HCT116 (cell line): Measurements from ENCODE around the gene DPYD. TPM values are rescaled to one million over a fixed set of nuclear protein-coding genes. Genes with fewer than 3 reads are reported as not detected.

Experiments used
- ATAC-seq: fragments of 200-7000 bp; cut with Tn5 transposase; 2 replicates; pipeline ENCODE4 v1.9.1; 2020; ENCODE audit warnings: mild to moderate bottlenecking, moderate library complexity
- BruUV-seq: library from RNA; stranded (reverse); fragments of 400-500 nt; replicated peaks from 2 replicates; lab custom pipeline; 2021; lab: Mats Ljungman, UMichigan
- CTCF ChIA-PET: fragments of 300-600 bp; sonication (Branson Sonifier 250); formaldehyde crosslinking; loops from one replicate; lab custom pipeline; 2021; ENCODE audit warnings: antibody characterized with exemption; lab: Charles Lee
- POLR2A ChIA-PET: fragments of 300-600, 350-600 bp; sonication (Branson Sonifier 250); formaldehyde crosslinking; loops from one replicate; lab custom pipeline; 2021; ENCODE audit warnings: antibody characterized with exemption; lab: Charles Lee
- RAD21 ChIA-PET, 2 experiments: fragments of 300-600 bp; sonication (Branson Sonifier 250); formaldehyde crosslinking; loops; one replicate each; lab custom pipeline; 2023; ENCODE audit warnings: low total read pairs in 2 of 2; ENCODE audit not compliant: uncharacterized antibody in 2 of 2, unreplicated experiment in 2 of 2, low non-redundant PET in 1 of 2; lab: Charles Lee
- DNase-seq: peaks from one replicate; pipeline ENCODE4 v3.0.0-alpha.2; 2010; ENCODE audit warnings: low read depth, low spot score
- H2AFZ ChIP-seq: fragments of 200-600 bp; shearing (Covaris generic), sonication (generic); 2 replicates; pipeline ENCODE4 v1.6.1; 2017; ENCODE audit warnings: low read depth, mixed run types, mixed read lengths, antibody characterized with exemption, low read length; ENCODE audit not compliant: poor library complexity, severe bottlenecking
- H3K27ac ChIP-seq: 2 replicates; pipeline ENCODE4 v1.5.1; 2012; ENCODE audit warnings: low read depth, low read length
- H3K27me3 ChIP-seq: fragments of 200-600 bp; sonication (generic); 2 replicates; pipeline ENCODE4 v1.6.1; 2016; ENCODE audit warnings: mixed run types, low read length, mixed read lengths; ENCODE audit not compliant: insufficient read depth
- H3K36me3 ChIP-seq, 2 experiments: fragments of 200-500 bp in 1 of 2; fragments of 200-600 bp in 1 of 2; sonication (Bioruptor generic) in 1 of 2; sonication (generic) in 1 of 2; 2 replicates each; pipeline versions ENCODE4 v1.5.1 to v1.6.1; 2014 to 2016; ENCODE audit warnings: low read length in 2 of 2, inconsistent platforms in 1 of 2, mixed read lengths in 1 of 2, mixed run types in 1 of 2; ENCODE audit not compliant: insufficient read depth in 2 of 2, control insufficient read depth in 1 of 2
- H3K4me1 ChIP-seq, 2 experiments: fragments of 200-600 bp in 1 of 2; sonication (generic) in 1 of 2; 2 replicates each; pipeline versions ENCODE4 v1.5.1 to v1.6.1; 2012 to 2017; ENCODE audit warnings: low read length in 2 of 2, inconsistent platforms in 1 of 2, mild to moderate bottlenecking in 1 of 2, mixed read lengths in 1 of 2, mixed run types in 1 of 2, moderate library complexity in 1 of 2; ENCODE audit not compliant: insufficient read depth in 2 of 2, control insufficient read depth in 1 of 2
- H3K4me2 ChIP-seq: fragments of 200-600 bp; sonication (generic); 2 replicates; pipeline ENCODE4 v1.6.1; 2017; ENCODE audit warnings: mixed run types, low read length, mixed read lengths
- H3K4me3 ChIP-seq, 2 experiments: fragments of 200-600 bp in 1 of 2; sonication (generic) in 1 of 2; replicated peaks in 1 of 2; 2 replicates each; pipeline ENCODE4 v1.5.1; 2011 to 2016; ENCODE audit warnings: low read length in 2 of 2, control low read depth in 1 of 2, low read depth in 1 of 2, mild to moderate bottlenecking in 1 of 2, mixed read lengths in 1 of 2, mixed run types in 1 of 2
- H3K79me2 ChIP-seq: fragments of 200-600 bp; sonication (generic); 2 replicates; pipeline ENCODE4 v1.6.1; 2017; ENCODE audit warnings: mild to moderate bottlenecking, mixed run types, low read length, moderate library complexity, mixed read lengths; ENCODE audit not compliant: insufficient read depth
- H3K9ac ChIP-seq: fragments of 200-600 bp; sonication (generic); 2 replicates; pipeline ENCODE4 v1.6.1; 2016; ENCODE audit warnings: low read length, mixed read lengths
- H3K9me2 ChIP-seq: fragments of 200-600 bp; sonication (generic), shearing (Covaris generic); 2 replicates; pipeline ENCODE4 v1.6.1; 2017; ENCODE audit warnings: mixed run types, mild to moderate bottlenecking, moderate library complexity; ENCODE audit not compliant: insufficient read depth
- H3K9me3 ChIP-seq, 2 experiments: fragments of 200-500 bp in 1 of 2; fragments of 200-600 bp in 1 of 2; sonication (Bioruptor generic) in 1 of 2; sonication (generic) in 1 of 2; 2 replicates each; pipeline ENCODE4 v1.6.1; 2014 to 2017; ENCODE audit warnings: low read length in 2 of 2, mixed read lengths in 2 of 2, inconsistent platforms in 1 of 2, low read depth in 1 of 2, mild to moderate bottlenecking in 1 of 2, mixed run types in 1 of 2, moderate library complexity in 1 of 2; ENCODE audit not compliant: control insufficient read depth in 1 of 2, insufficient read depth in 1 of 2
- H4K20me1 ChIP-seq: fragments of 200-600 bp; sonication (generic), shearing (Covaris generic); 2 replicates; pipeline ENCODE4 v1.6.1; 2017; ENCODE audit warnings: mixed run types, mild to moderate bottlenecking, moderate library complexity; ENCODE audit not compliant: insufficient read depth
- ATF3 ChIP-seq: IDR thresholded peaks from 2 replicates; pipeline ENCODE4 v1.6.1; 2012
- EGR1 ChIP-seq: IDR thresholded peaks from 2 replicates; pipeline ENCODE4 v1.6.1; 2012; ENCODE audit warnings: low read depth
- ELF1 ChIP-seq: IDR thresholded peaks from 2 replicates; pipeline ENCODE4 v1.6.1; 2012; ENCODE audit warnings: low read depth, borderline replicate concordance
- MAX ChIP-seq: IDR thresholded peaks from 2 replicates; pipeline ENCODE4 v1.6.1; 2012
- POLR2A ChIP-seq: IDR thresholded peaks from 2 replicates; pipeline ENCODE4 v1.7.0; 2011; ENCODE audit warnings: borderline replicate concordance; ENCODE audit not compliant: insufficient read depth, insufficient read length; ENCODE audit errors: extremely low read depth
- RAD21 ChIP-seq: IDR thresholded peaks from 2 replicates; pipeline ENCODE4 v1.6.1; 2012; ENCODE audit warnings: low read depth, mild to moderate bottlenecking
- ZBTB33 ChIP-seq: IDR thresholded peaks from 2 replicates; pipeline ENCODE4 v1.6.1; 2011; ENCODE audit warnings: mild to moderate bottlenecking, low read length, moderate library complexity; ENCODE audit not compliant: insufficient replicate concordance; ENCODE audit errors: extremely low read depth
- ZFX ChIP-seq: fragments of 450-650 bp; IDR thresholded peaks from 2 replicates; pipeline ENCODE4 v1.6.1; 2017
- ZNF274 ChIP-seq: fragments of 200-500 bp; sonication (Bioruptor generic); IDR thresholded peaks from 2 replicates; pipeline ENCODE4 v1.6.1; 2014; ENCODE audit warnings: mild to moderate bottlenecking, low read depth, low read length, inconsistent platforms
- intact Hi-C: fragments of 100-400 bp; cut with micrococcal nuclease; formaldehyde crosslinking; loops from 2 replicates; pipeline ENCODE4 v1.10.0; 2022
- total RNA-seq: library from RNA; stranded (reverse); gene quantifications from one replicate; pipeline ENCODE4 v1.2.1, GENCODE V29; 2021; ENCODE audit not compliant: unreplicated experiment

DPYD gene
- total RNA-seq, 1 experiment from 2014 or later, result 1.7 TPM

GRCh38 chr1:97502360-97502759 is 418.5 kb downstream of the DPYD start:
- no peak for DNase-seq
- Histone ChIP-seq H3K27ac (no peak overlapping the region), H3K4me1 (no peaks in the 10 kb centered on the region), H3K27me3 (no peaks in the 10 kb centered on the region), H3K36me3 (no peaks in the 10 kb centered on the region), H3K4me3 (no peak overlapping the region), H3K9me2 (no peaks in the 10 kb centered on the region; the same call in 1 of the 2 replicates), H4K20me1 (no peaks in the 10 kb centered on the region), H3K4me2 (no peak overlapping the region), H3K9me3 (no peaks in the 10 kb centered on the region), H2AFZ (no peak overlapping the region), H3K9ac (no peak overlapping the region), H3K79me2 (no peaks in the 10 kb centered on the region)
- ChIA-PET POLR2A (no interaction called here), CTCF (no interaction called here), RAD21 (no interaction called here)
- BruUV-seq, result no TSS peak
- intact Hi-C loops, result no loop called here
- TF ChIP-seq MAX, result no peak
- no peak for TF ChIP-seq ZFX
- TF ChIP-seq ZNF274, result no peak
- TF ChIP-seq ELF1, result no peak
- TF ChIP-seq RAD21, result no peak
- TF ChIP-seq EGR1, result no peak
- no peak for TF ChIP-seq ZBTB33
- TF ChIP-seq POLR2A, result no peak
- no peak for TF ChIP-seq ATF3
- no peak for ATAC-seq
